K562 (cell line): ENCODE data around the gene FES. TPM values are rescaled to one million over a fixed set of nuclear protein-coding genes. Genes with fewer than 3 reads are reported as not detected.

Source experiments
- AFF4 ChIP-seq: sonication (generic); formaldehyde crosslinking; IDR thresholded peaks from 2 replicates; pipeline ENCODE4 v1.8.0; 2023; ENCODE audit warnings: mild to moderate bottlenecking, missing genetic modification reagents
- ATF3 ChIP-seq, 2 experiments: fragments of 450-650 bp in 1 of 2; sonication (generic) in 1 of 2; formaldehyde crosslinking in 1 of 2; IDR thresholded peaks in 1 of 2; conservative IDR thresholded peaks in 1 of 2; 2 replicates each; pipeline versions ENCODE4 v1.6.1 to v1.8.1; 2016 to 2023; ENCODE audit warnings: mild to moderate bottlenecking in 2 of 2, moderate library complexity in 2 of 2, inconsistent platforms in 1 of 2, missing genetic modification reagents in 1 of 2
- BHLHE40 ChIP-seq: IDR thresholded peaks from 2 replicates; pipeline ENCODE4 v1.6.1; 2011; ENCODE audit warnings: low read length, improper control_type of control experiment
- C11orf30 ChIP-seq: fragments of 450-650 bp; IDR thresholded peaks from 2 replicates; pipeline ENCODE4 v1.6.1; 2016; ENCODE audit warnings: low read depth, mild to moderate bottlenecking
- CREM ChIP-seq: IDR thresholded peaks from 2 replicates; pipeline ENCODE4 v1.6.1; 2014; ENCODE audit warnings: antibody characterized with exemption, low read depth
- HDAC6 ChIP-seq: IDR thresholded peaks from 2 replicates; pipeline ENCODE4 v1.6.1; 2012; ENCODE audit warnings: low read depth, mild to moderate bottlenecking, control low read depth, inconsistent platforms, low read length, moderate library complexity
- KDM2B ChIP-seq: fragments of 250-450 bp; sonication (Bioruptor Pico); IDR thresholded peaks from 2 replicates; pipeline ENCODE4 v1.8.0; 2021; ENCODE audit warnings: mild to moderate bottlenecking, moderate library complexity
- ZNF407 ChIP-seq: fragments of 450-650 bp; IDR thresholded peaks from 2 replicates; pipeline ENCODE4 v1.6.1; 2016; ENCODE audit warnings: low read depth
- ZNF511 ChIP-seq: sonication (generic); formaldehyde crosslinking; IDR thresholded peaks from 2 replicates; pipeline ENCODE4 v1.8.0; 2022; ENCODE audit warnings: mild to moderate bottlenecking, missing genetic modification reagents
- ZNF740 ChIP-seq, 3 experiments: fragments of 200-800 bp in 1 of 3; sonication (Bioruptor generic) in 1 of 3; sonication (generic) in 1 of 3; formaldehyde crosslinking in 1 of 3; IDR thresholded peaks; 2 replicates each; pipeline versions ENCODE4 v1.6.1 to v1.8.0; 2016 to 2022; ENCODE audit warnings: mild to moderate bottlenecking in 2 of 3, missing compliant biosample characterization in 2 of 3, missing genetic modification characterization in 2 of 3, missing genetic modification reagents in 1 of 3
- ZNF75A ChIP-seq: fragments of 450-650 bp; formaldehyde crosslinking; IDR thresholded peaks from 2 replicates; pipeline ENCODE4 v1.4.0; 2020; ENCODE audit warnings: mild to moderate bottlenecking
- polyA plus RNA-seq, 8 experiments: library from polyadenylated mRNA; depleted of rRNA in 4 of 8; stranded (reverse) in 5 of 8; unstranded in 3 of 8; fragments of >200 nt; fragmentation: Nextera tagmentation in 2 of 8; fragmentation: Illumina TruSeq in 1 of 8; extraction: Ambion mirVana in 2 of 8; extraction: Trizol in 1 of 8; gene quantifications; 2 replicates each; pipeline versions ENCODE4 v1.2.1 to v1.2.3, GENCODE V29; 2011 to 2014; ENCODE audit warnings: inconsistent platforms in 1 of 8, missing spikeins in 1 of 8
- total RNA-seq, 7 experiments: library from RNA; depleted of rRNA in 6 of 7; stranded (reverse); fragments of >200 nt in 6 of 7; fragmentation: Illumina TruSeq in 2 of 7; extraction: Trizol in 2 of 7; gene quantifications; 2 replicates each; pipeline versions ENCODE4 v1.2.1 to v1.2.3, GENCODE V29; 2011 to 2021; ENCODE audit warnings: low replicate concordance in 1 of 7

FES gene
- total and polyA plus RNA-seq, 9 of the 15 experiments (the other 6 are each of a cell fraction or from before 2014, with no cell fraction given), result 0.38 to 2.6 (median 0.82) TPM

- TF ChIP-seq KDM2B (CRISPR knock-in tag) (no peak), ZNF407 (no peak), ATF3 (IDR thresholded peaks at IDR 0.05) (peak; percentile 74), ATF3 (CRISPR knock-in tag; conservative IDR thresholded peaks at IDR 0.05) (no peak), C11orf30 (peak; percentile 88), ZNF511 (CRISPR knock-in tag) (no peak), BHLHE40 (peak; percentile 70), CREM (peak; percentile 22; the same call in 1 of the 2 replicates), AFF4 (peak; percentile 32; the same call in 1 of the 2 replicates), HDAC6 (no peak), ZNF740 (CRISPR knock-in tag; IDR thresholded peaks at IDR 0.05) (peak; percentile 43; the same call in 1 of the 2 replicates), ZNF740 (tag; IDR thresholded peaks at IDR 0.05) (no peak), ZNF75A (CRISPR knock-in tag) (no peak)
Measured at GRCh38 chr15:90915808-90916440, 31.6 kb downstream of the FES start (continued).
